ENCODE results near the gene CCR3. TPM values are rescaled to one million over a fixed set of nuclear protein-coding genes. Genes with fewer than 3 reads are reported as not detected.

CCR3 gene
- total and polyA plus RNA-seq, 9 of the 15 experiments (the other 6 are each of a cell fraction or from before 2014, with no cell fraction given), result not detected

- TF ChIP-seq MECOM (CRISPR knock-in tag; IDR thresholded peaks at IDR 0.05), result 0 out of 2 replicates have a peak, but pooled peaks have one; percentile 10
- TF ChIP-seq ZNF696 (CRISPR knock-in tag; conservative IDR thresholded peaks at IDR 0.05), result no peak
- TF ChIP-seq TEAD4 (IDR thresholded peaks at IDR 0.05; ENCODE audit: low read length), result peak; percentile 86
- no peak for TF ChIP-seq TEAD4 (CRISPR knock-in tag; IDR thresholded peaks at IDR 0.05; ENCODE audit: borderline replicate concordance)
- peak in 1 of 2 experiments; percentile 62; a peak in 2 of 4 replicates for TF ChIP-seq FOXA3 (CRISPR knock-in tag; conservative IDR thresholded peaks at IDR 0.05 in 1 of 2, IDR thresholded peaks at IDR 0.05 in 1 of 2)
- TF ChIP-seq POLR2H (tag; IDR thresholded peaks at IDR 0.05; ENCODE audit: low read depth), result no peak
- TF ChIP-seq KLF10 (CRISPR knock-in tag; IDR thresholded peaks at IDR 0.05), result no peak
- TF ChIP-seq ZNF695 (CRISPR knock-in tag; IDR thresholded peaks at IDR 0.05), result no peak
- TF ChIP-seq POLR2G (IDR thresholded peaks at IDR 0.05; ENCODE audit: low read depth, low read length), result no peak
- TF ChIP-seq NFIC (IDR thresholded peaks at IDR 0.05), result peak; percentile 70; the same call in 1 of the 2 replicates
- TF ChIP-seq HMG20A (CRISPR knock-in tag; conservative IDR thresholded peaks at IDR 0.05), result no peak
- TF ChIP-seq ZNF766 (CRISPR knock-in tag; conservative IDR thresholded peaks at IDR 0.05), result 0 out of 2 replicates have a peak, but pooled peaks have one; percentile 34
- TF ChIP-seq SPI1 (IDR thresholded peaks at IDR 0.05; ENCODE audit: borderline replicate concordance, low read depth, low read length), result no peak
- TF ChIP-seq NCOA1 (IDR thresholded peaks at IDR 0.05; ENCODE audit: low read depth), result no peak
- TF ChIP-seq RBM14 (IDR thresholded peaks at IDR 0.05; ENCODE audit: borderline replicate concordance, insufficient read depth, low read depth, low read length), result no peak
- TF ChIP-seq HDAC3 (IDR thresholded peaks at IDR 0.05; ENCODE audit: borderline replicate concordance, partially characterized antibody), result no peak
- no peak for TF ChIP-seq THRAP3 (IDR thresholded peaks at IDR 0.05; ENCODE audit: borderline replicate concordance)
- TF ChIP-seq DNMT1 (IDR thresholded peaks at IDR 0.05), result no peak
- TF ChIP-seq MAFF (IDR thresholded peaks at IDR 0.05; ENCODE audit: low read length), result no peak
- TF ChIP-seq ZSCAN29 (IDR thresholded peaks at IDR 0.05), result no peak
- TF ChIP-seq PML (IDR thresholded peaks at IDR 0.05; ENCODE audit: low read length), result peak; percentile 36; the same call in 1 of the 2 replicates
- TF ChIP-seq ELK3 (CRISPR knock-in tag; IDR thresholded peaks at IDR 0.05), result 0 out of 2 replicates have a peak, but pooled peaks have one; percentile 47
- TF ChIP-seq THRB (CRISPR knock-in tag; conservative IDR thresholded peaks at IDR 0.05), result no peak
- no peak for TF ChIP-seq ZNF277 (CRISPR knock-in tag; IDR thresholded peaks at IDR 0.05; ENCODE audit: borderline replicate concordance)
- TF ChIP-seq DPF2 (IDR thresholded peaks at IDR 0.05), result peak; percentile 51
- no peak for TF ChIP-seq NCOA4 (IDR thresholded peaks at IDR 0.05; ENCODE audit: partially characterized antibody)
- no peak for TF ChIP-seq SP1 (CRISPR knock-in tag; IDR thresholded peaks at IDR 0.05)
These were observed 13.7 kb upstream of the CCR3 start (continued) for GRCh38 chr3:46228260-46229242.

Measured in K562 (cell line).